H1 (cell line): Measurements from ENCODE around the gene LPP. TPM values are rescaled to one million over a fixed set of nuclear protein-coding genes. Genes with fewer than 3 reads are reported as not detected.

Source experiments
- CTCF ChIA-PET: fragments of 300-600 bp; sonication (Branson Sonifier 250); formaldehyde crosslinking; loops from one replicate; lab custom pipeline; 2021; ENCODE audit not compliant: partially characterized antibody; lab: Charles Lee
- POLR2A ChIA-PET: fragments of 300-600 bp; sonication (Branson Sonifier 250); formaldehyde crosslinking; loops from one replicate; lab custom pipeline; 2021; ENCODE audit warnings: inconsistent platforms; ENCODE audit not compliant: partially characterized antibody; lab: Charles Lee
- DNase-seq, 2 experiments: peaks; one replicate each; pipeline versions ENCODE4 v3.0.0 to v3.0.0-alpha.2; 2010 to 2022; ENCODE audit warnings: low spot score in 2 of 2, low read depth in 1 of 2, mixed read lengths in 1 of 2
- FAIRE-seq: peaks from 2 replicates; lab custom pipeline; 2011; peaks lifted over from hg19 to GRCh38; lab: Jason Lieb, UNC
- H2AFZ ChIP-seq: 2 replicates; pipeline ENCODE4 v1.8.1; 2012; ENCODE audit warnings: low read length, inconsistent platforms
- H2AK5ac ChIP-seq: 2 replicates; pipeline ENCODE4 v1.6.1; 2013; ENCODE audit warnings: low read depth, low read length
- H2BK120ac ChIP-seq: replicated peaks from 2 replicates; pipeline ENCODE3; 2013; ENCODE audit warnings: low read depth, low read length, inconsistent platforms
- H2BK12ac ChIP-seq: 2 replicates; pipeline ENCODE4 v1.6.1; 2013; ENCODE audit warnings: low read depth, low read length
- H2BK15ac ChIP-seq: 2 replicates; pipeline ENCODE4 v1.6.1; 2013; ENCODE audit warnings: low read length
- H2BK20ac ChIP-seq: 2 replicates; pipeline ENCODE4 v1.6.1; 2013; ENCODE audit warnings: low read length
- H2BK5ac ChIP-seq: 2 replicates; pipeline ENCODE4 v1.6.1; 2013; ENCODE audit warnings: low read depth, low read length
- H3K14ac ChIP-seq: 2 replicates; pipeline ENCODE4 v1.6.1; 2013; ENCODE audit warnings: inconsistent platforms; ENCODE audit not compliant: insufficient read length
- H3K18ac ChIP-seq: 2 replicates; pipeline ENCODE4 v1.6.1; 2013; ENCODE audit warnings: low read length; ENCODE audit errors: extremely low read depth
- H3K23ac ChIP-seq: 2 replicates; pipeline ENCODE4 v1.6.1; 2013; ENCODE audit warnings: inconsistent platforms; ENCODE audit not compliant: insufficient read length
- H3K23me2 ChIP-seq: 2 replicates; pipeline ENCODE4 v1.6.1; 2013; ENCODE audit warnings: low read depth, low read length
- H3K27ac ChIP-seq: 2 replicates; pipeline ENCODE4 v1.6.1; 2011; ENCODE audit warnings: low read depth, low read length, inconsistent platforms
- H3K27me3 ChIP-seq, 4 experiments: replicated peaks in 1 of 4; 1 replicate in 1 of 4; 2 replicates in 3 of 4; pipeline versions ENCODE4 v1.6.1 to v1.8.1; 2011 to 2013; ENCODE audit warnings: low read length in 3 of 4, mild to moderate bottlenecking in 3 of 4, inconsistent platforms in 2 of 4, mixed read lengths in 2 of 4, moderate library complexity in 1 of 4; ENCODE audit not compliant: control insufficient read depth in 3 of 4, insufficient read depth in 3 of 4; ENCODE audit errors: extremely low read depth in 1 of 4
- H3K36me3 ChIP-seq, 4 experiments: 2 replicates each; pipeline versions ENCODE4 v1.6.1 to v1.8.1; 2011 to 2013; ENCODE audit warnings: mild to moderate bottlenecking in 4 of 4, low read length in 3 of 4, moderate library complexity in 2 of 4, control low read depth in 1 of 4, inconsistent platforms in 1 of 4; ENCODE audit not compliant: insufficient read depth in 4 of 4, control insufficient read depth in 2 of 4
- H3K4ac ChIP-seq: replicated peaks from 2 replicates; pipeline ENCODE3; 2013; ENCODE audit warnings: low read length, low read depth, mixed read lengths, inconsistent platforms; ENCODE audit not compliant: insufficient read length
- H3K4me1 ChIP-seq, 4 experiments: replicated peaks in 1 of 4; 1 replicate in 1 of 4; 2 replicates in 3 of 4; pipeline versions ENCODE4 v1.6.1 to v1.8.1; 2011 to 2013; ENCODE audit warnings: low read length in 3 of 4, inconsistent platforms in 2 of 4, mixed read lengths in 1 of 4; ENCODE audit not compliant: insufficient read depth in 4 of 4, control insufficient read depth in 3 of 4
- H3K4me2 ChIP-seq, 2 experiments: 2 replicates each; pipeline versions ENCODE4 v1.6.1 to v1.8.1; 2011 to 2013; ENCODE audit warnings: low read depth in 2 of 2, low read length in 2 of 2, control low read depth in 1 of 2, inconsistent platforms in 1 of 2, mild to moderate bottlenecking in 1 of 2; ENCODE audit not compliant: insufficient read depth in 1 of 2
- H3K4me3 ChIP-seq, 4 experiments: fragments of 200-600, 300-600 bp in 1 of 4; sonication (generic), shearing (Covaris generic), sonication (Bioruptor Twin) in 1 of 4; 2 replicates each; pipeline versions ENCODE4 v1.5.1 to v1.8.1; 2011 to 2016; ENCODE audit warnings: low read length in 4 of 4, low read depth in 3 of 4, control low read depth in 2 of 4, inconsistent platforms in 2 of 4, mild to moderate bottlenecking in 2 of 4, mixed read lengths in 1 of 4, moderate library complexity in 1 of 4; ENCODE audit not compliant: insufficient read depth in 2 of 4; ENCODE audit errors: extremely low read depth in 1 of 4
- H3K56ac ChIP-seq: replicated peaks from 2 replicates; pipeline ENCODE3; 2013; ENCODE audit warnings: low read depth, mild to moderate bottlenecking, mixed read lengths, low read length, inconsistent platforms; ENCODE audit not compliant: insufficient read length
- H3K79me1 ChIP-seq: 2 replicates; pipeline ENCODE4 v1.6.1; 2013; ENCODE audit warnings: low read depth, low read length, control low read depth
- H3K79me2 ChIP-seq, 2 experiments: 2 replicates each; pipeline versions ENCODE4 v1.6.1 to v1.8.1; 2012 to 2013; ENCODE audit warnings: low read length in 2 of 2, mild to moderate bottlenecking in 2 of 2, inconsistent platforms in 1 of 2; ENCODE audit not compliant: insufficient read depth in 2 of 2, control insufficient read depth in 1 of 2
- H3K9ac ChIP-seq, 4 experiments: replicated peaks in 1 of 4; 1 replicate in 1 of 4; 2 replicates in 3 of 4; pipeline versions ENCODE4 v1.6.1 to v1.8.1; 2011 to 2013; ENCODE audit warnings: low read depth in 3 of 4, low read length in 3 of 4, control low read depth in 2 of 4, mild to moderate bottlenecking in 2 of 4, moderate library complexity in 2 of 4, inconsistent platforms in 1 of 4; ENCODE audit errors: extremely low read depth in 1 of 4
- H3K9me3 ChIP-seq, 2 experiments: 2 replicates each; pipeline versions ENCODE4 v1.6.1 to v1.8.1; 2012 to 2013; ENCODE audit warnings: mild to moderate bottlenecking in 2 of 2, moderate library complexity in 2 of 2, control low read depth in 1 of 2, inconsistent platforms in 1 of 2, low read depth in 1 of 2, low read length in 1 of 2, mixed read lengths in 1 of 2; ENCODE audit not compliant: insufficient read depth in 2 of 2
- H4K20me1 ChIP-seq, 2 experiments: replicated peaks in 1 of 2; 2 replicates each; pipeline versions ENCODE3 to v1.8.1; 2011 to 2013; ENCODE audit warnings: inconsistent platforms in 2 of 2, low read length in 2 of 2, mild to moderate bottlenecking in 1 of 2; ENCODE audit not compliant: insufficient read depth in 2 of 2, control insufficient read depth in 1 of 2
- H4K5ac ChIP-seq: 2 replicates; pipeline ENCODE4 v1.6.1; 2013; ENCODE audit warnings: low read length, low read depth, mixed read lengths, inconsistent platforms; ENCODE audit not compliant: insufficient read length
- H4K8ac ChIP-seq: 2 replicates; pipeline ENCODE4 v1.8.0; 2013; ENCODE audit warnings: mild to moderate bottlenecking, moderate library complexity, low read length, inconsistent platforms; ENCODE audit not compliant: insufficient read depth; ENCODE audit errors: extremely low read depth
- H4K91ac ChIP-seq: replicated peaks from 2 replicates; pipeline ENCODE3; 2013; ENCODE audit warnings: low read length, mixed read lengths, inconsistent platforms; ENCODE audit not compliant: insufficient read length
- E2F6 ChIP-seq: IDR thresholded peaks from 2 replicates; pipeline ENCODE4 v1.6.1; 2012; ENCODE audit warnings: inconsistent platforms
- EGR1 ChIP-seq: IDR thresholded peaks from 2 replicates; pipeline ENCODE4 v1.6.1; 2011; ENCODE audit warnings: low read depth, low read length, borderline replicate concordance
- HDAC2 ChIP-seq, 2 experiments: fragments of 300-600 bp in 1 of 2; sonication (generic) in 1 of 2; IDR thresholded peaks; 2 replicates each; pipeline ENCODE4 v1.6.1; 2011 to 2012; ENCODE audit warnings: low read depth in 2 of 2, low read length in 2 of 2, mild to moderate bottlenecking in 2 of 2, moderate library complexity in 2 of 2, borderline replicate concordance in 1 of 2, inconsistent platforms in 1 of 2
- JUN ChIP-seq: IDR thresholded peaks from 2 replicates; pipeline ENCODE4 v1.6.1; 2011; ENCODE audit warnings: low read depth, mild to moderate bottlenecking, improper control_type of control experiment, low read length
- NANOG ChIP-seq: IDR thresholded peaks from 2 replicates; pipeline ENCODE4 v1.6.1; 2011; ENCODE audit warnings: low read length, low read depth, mild to moderate bottlenecking, inconsistent platforms; ENCODE audit not compliant: insufficient read depth, poor library complexity, severe bottlenecking
- POLR2AphosphoS5 ChIP-seq: IDR thresholded peaks from 2 replicates; pipeline ENCODE4 v1.6.1; 2011; ENCODE audit warnings: low read depth, low read length
- RBBP5 ChIP-seq: IDR thresholded peaks from 2 replicates; pipeline ENCODE4 v1.7.1; 2012; ENCODE audit warnings: low read depth, mild to moderate bottlenecking, inconsistent platforms, low read length, moderate library complexity, borderline replicate concordance
- RNF2 ChIP-seq: fragments of 200-900, 300-1000 bp; sonication (generic); IDR thresholded peaks from 2 replicates; pipeline ENCODE4 v1.7.1; 2016; ENCODE audit warnings: borderline replicate concordance, low read depth, mild to moderate bottlenecking, antibody characterized with exemption, low read length; ENCODE audit not compliant: poor library complexity, severe bottlenecking; ENCODE audit errors: missing control alignments
- SIX5 ChIP-seq: IDR thresholded peaks from 2 replicates; pipeline ENCODE4 v1.6.1; 2011; ENCODE audit warnings: mild to moderate bottlenecking, low read depth, low read length
- TAF1 ChIP-seq: IDR thresholded peaks from 2 replicates; pipeline ENCODE4 v1.6.1; 2011; ENCODE audit warnings: mild to moderate bottlenecking, low read depth, low read length
- TEAD4 ChIP-seq: IDR thresholded peaks from 2 replicates; pipeline ENCODE4 v1.6.1; 2012; ENCODE audit warnings: low read depth, low read length, inconsistent platforms, mixed read lengths
- USF2 ChIP-seq: IDR thresholded peaks from 2 replicates; pipeline ENCODE4 v1.6.1; 2011; ENCODE audit warnings: low read length, improper control_type of control experiment
- WGBS, 2 experiments: shearing (Covaris generic) in 1 of 2; methylation state at CpG; one replicate each; pipeline versions ENCODE4 v1.1.6 to v1.1.7; 2013 to 2015; ENCODE audit warnings: low lambda C conversion rate in 2 of 2, mixed read lengths in 2 of 2, inconsistent platforms in 1 of 2, low coverage in 1 of 2, missing lambda C conversion rate in 1 of 2; ENCODE audit not compliant: insufficient replicate concordance in 2 of 2, insufficient coverage in 1 of 2, insufficient read length in 1 of 2; ENCODE audit errors: extremely low coverage in 1 of 2, missing lambda C conversion rate in 1 of 2; 5-methylcytosine and 5-hydroxymethylcytosine counted together
- polyA plus RNA-seq, 7 experiments: library from polyadenylated mRNA; depleted of rRNA in 3 of 7; stranded (reverse) in 5 of 7; unstranded in 2 of 7; fragments of >200 nt in 5 of 7; fragments of 200-250 nt in 2 of 7; gene quantifications; 1 replicate in 5 of 7; 2 replicates in 1 of 7; 4 replicates in 1 of 7; pipeline versions ENCODE4 v1.2.1 to v1.2.3, GENCODE V29; 2011 to 2013; ENCODE audit warnings: missing spikeins in 2 of 7, mixed read lengths in 2 of 7
- total RNA-seq: library from RNA; stranded (reverse); fragmentation: NEBNext Ultra II Directional; extraction: Animal tissue kit (Norgen Biotek cat#: 25700); gene quantifications from 2 replicates; pipeline ENCODE4 v1.2.1, GENCODE V29; 2021

LPP gene
- total and polyA plus RNA-seq, 2 of the 8 experiments (the other 6 are each of a cell fraction or from before 2014, with no cell fraction given), result 10.0 to 53.3 TPM

DNA sequence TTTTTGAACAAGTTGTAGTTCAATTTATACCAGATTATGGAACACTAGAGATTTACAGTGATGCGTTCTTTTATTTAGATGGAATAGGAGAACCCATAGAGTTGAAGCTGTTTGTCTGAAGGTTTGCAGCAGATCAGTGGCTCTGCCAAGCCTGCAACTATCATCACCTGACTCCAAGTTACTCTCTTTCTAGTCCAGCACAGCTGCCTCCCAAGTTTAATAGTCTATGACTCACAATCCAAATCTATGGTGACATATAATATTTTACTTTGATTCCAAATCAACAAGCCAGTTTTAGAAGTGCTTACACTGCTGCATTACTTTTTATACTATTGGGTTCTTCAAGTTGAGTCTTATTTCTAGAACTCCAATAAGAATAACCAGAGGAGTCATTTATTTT, 400.4 kb downstream of the LPP start:
- ChIA-PET POLR2A (no interaction called here), CTCF (interaction anchor here (1.2 kb wide), 1 partner anchor 814 kb away, joined by 3 read pairs; no protein-coding TSS in a partner anchor)
- Histone ChIP-seq H4K5ac (no peak overlapping the region), H2BK120ac (no peak overlapping the region), H2BK15ac (no peak overlapping the region), H2BK12ac (no peak overlapping the region), H3K27me3 (no peaks in the 10 kb centered on the region), H3K23ac (no peak overlapping the region), H3K36me3 (no peaks in the 10 kb centered on the region), H4K91ac (no peak overlapping the region), H3K79me2 (no peaks in the 10 kb centered on the region), H3K9me3 (no peaks in the 10 kb centered on the region), H3K4me1 (no peaks in the 10 kb centered on the region), H2BK20ac (no peak overlapping the region), H3K14ac (no peak overlapping the region), H3K27ac (no peak overlapping the region), H3K4me3 (no peak overlapping the region), H4K20me1 (no peaks in the 10 kb centered on the region), H3K18ac (no peak overlapping the region), H3K9ac (no peak overlapping the region), H2AFZ (no peak overlapping the region), H3K23me2 (no peaks in the 10 kb centered on the region), H2AK5ac (no peak overlapping the region), H3K4me2 (no peak overlapping the region), H3K56ac (no peak overlapping the region), H3K4ac (no peak overlapping the region), H3K79me1 (no peaks in the 10 kb centered on the region), H2BK5ac (no peak overlapping the region), H4K8ac (no peak overlapping the region)
- FAIRE-seq (no peak), DNase-seq (no peak)
- 88% methylated on average over 1 of the region's 1 CpG; no CpG with 5 or more reads in 1 of the 2 experiments for WGBS, 2 experiments
- TF ChIP-seq POLR2AphosphoS5, result no peak
- no peak for TF ChIP-seq EGR1
- no peak for TF ChIP-seq TEAD4
- TF ChIP-seq SIX5, result no peak
- no peak for TF ChIP-seq NANOG
- TF ChIP-seq HDAC2 (IDR thresholded peaks at IDR 0.05; ENCODE audit: borderline replicate concordance in 1 of 2, low read depth in 2 of 2, low read length in 2 of 2), result no peak
- no peak for TF ChIP-seq USF2
- no peak for TF ChIP-seq TAF1
- TF ChIP-seq RNF2, result no peak
- no peak for TF ChIP-seq E2F6
- no peak for TF ChIP-seq JUN
- no peak for TF ChIP-seq RBBP5
